ENCODE data around the gene PAX2.

Gene PAX2

GRCh38 chr10:100761191-100761590 is 15.8 kb downstream of the PAX2 start:
- 89 to 93% methylated on average over 4 to 7 of the region's 7 CpGs for WGBS, 2 experiments (ENCODE audit: insufficient coverage in 2 of 2)
- H3K4me3 ChIP-seq (ENCODE audit: extremely low read depth, insufficient read depth, low read length, poor library complexity, severe bottlenecking), result no peak overlapping the region
- H3K36me3 ChIP-seq (ENCODE audit: control insufficient read depth, insufficient read depth, low read length), result no peaks in the 10 kb centered on the region
- H3K4me1 ChIP-seq (ENCODE audit: control insufficient read depth, insufficient read depth, low read length, poor library complexity, severe bottlenecking), result no peaks in the 10 kb centered on the region
- H3K9me3 ChIP-seq (ENCODE audit: control insufficient read depth, low read length), result no peaks in the 10 kb centered on the region
- H3K27ac ChIP-seq (ENCODE audit: low read depth, low read length, severe bottlenecking), result no peak overlapping the region

GRCh38 chr10:100763043-100763747 is 17.8 kb downstream of the PAX2 start:
- Histone ChIP-seq H3K36me3 (ENCODE audit: control insufficient read depth, insufficient read depth, low read length) (no peaks in the 10 kb centered on the region), H3K4me3 (ENCODE audit: extremely low read depth, insufficient read depth, low read length, poor library complexity, severe bottlenecking) (no peak overlapping the region), H3K27ac (ENCODE audit: low read depth, low read length, severe bottlenecking) (no peak overlapping the region), H3K4me1 (ENCODE audit: control insufficient read depth, insufficient read depth, low read length, poor library complexity, severe bottlenecking) (no peaks in the 10 kb centered on the region), H3K9me3 (ENCODE audit: control insufficient read depth, low read length) (no peaks in the 10 kb centered on the region)
- WGBS, 2 experiments (ENCODE audit: insufficient coverage in 2 of 2), result 93 to 94% methylated on average over 3 to 4 of the region's 5 CpGs

GRCh38 chr10:100766693-100767421 is 21.5 kb downstream of the PAX2 start:
- WGBS, 2 experiments (ENCODE audit: insufficient coverage in 2 of 2), result 68 to 79% methylated on average over 8 to 9 of the region's 10 CpGs
- no peak overlapping the region for H3K4me3 ChIP-seq (ENCODE audit: extremely low read depth, insufficient read depth, low read length, poor library complexity, severe bottlenecking)
- no peaks in the 10 kb centered on the region for H3K4me1 ChIP-seq (ENCODE audit: control insufficient read depth, insufficient read depth, low read length, poor library complexity, severe bottlenecking)
- no peaks in the 10 kb centered on the region for H3K36me3 ChIP-seq (ENCODE audit: control insufficient read depth, insufficient read depth, low read length)
- H3K27ac ChIP-seq (ENCODE audit: low read depth, low read length, severe bottlenecking), result no peak overlapping the region
- no peaks in the 10 kb centered on the region for H3K9me3 ChIP-seq (ENCODE audit: control insufficient read depth, low read length)

- H3K36me3 ChIP-seq (ENCODE audit: control insufficient read depth, insufficient read depth, low read length), result no peaks in the 10 kb centered on the region
- 81 to 88% methylated on average over 4 to 5 of the region's 5 CpGs for WGBS, 2 experiments (ENCODE audit: insufficient coverage in 2 of 2)
- no peak overlapping the region for H3K27ac ChIP-seq (ENCODE audit: low read depth, low read length, severe bottlenecking)
- H3K4me3 ChIP-seq (ENCODE audit: extremely low read depth, insufficient read depth, low read length, poor library complexity, severe bottlenecking), result no peak overlapping the region
- no peaks in the 10 kb centered on the region for H3K9me3 ChIP-seq (ENCODE audit: control insufficient read depth, low read length)
- H3K4me1 ChIP-seq (ENCODE audit: control insufficient read depth, insufficient read depth, low read length, poor library complexity, severe bottlenecking), result no peaks in the 10 kb centered on the region
Measured at GRCh38 chr10:100767422-100767775, 22.0 kb downstream of the PAX2 start.

- H3K9me3 ChIP-seq (ENCODE audit: control insufficient read depth, low read length), result no peaks in the 10 kb centered on the region
- H3K27ac ChIP-seq (ENCODE audit: low read depth, low read length, severe bottlenecking), result no peak overlapping the region
- no CpG with 5 or more reads among the region's 2 CpGs for WGBS, 2 experiments (ENCODE audit: insufficient coverage in 2 of 2)
- no peaks in the 10 kb centered on the region for H3K36me3 ChIP-seq (ENCODE audit: control insufficient read depth, insufficient read depth, low read length)
- H3K4me1 ChIP-seq (ENCODE audit: control insufficient read depth, insufficient read depth, low read length, poor library complexity, severe bottlenecking), result no peaks in the 10 kb centered on the region
- H3K4me3 ChIP-seq (ENCODE audit: extremely low read depth, insufficient read depth, low read length, poor library complexity, severe bottlenecking), result no peak overlapping the region
Measured at GRCh38 chr10:100769481-100769880, 24.1 kb downstream of the PAX2 start.

- Histone ChIP-seq H3K9me3 (ENCODE audit: control insufficient read depth, low read length) (no peaks in the 10 kb centered on the region), H3K36me3 (ENCODE audit: control insufficient read depth, insufficient read depth, low read length) (no peaks in the 10 kb centered on the region), H3K4me1 (ENCODE audit: control insufficient read depth, insufficient read depth, low read length, poor library complexity, severe bottlenecking) (peaks cover 3% of the 10 kb centered on the region), H3K4me3 (ENCODE audit: extremely low read depth, insufficient read depth, low read length, poor library complexity, severe bottlenecking) (no peak overlapping the region), H3K27ac (ENCODE audit: low read depth, low read length, severe bottlenecking) (no peak overlapping the region)
- WGBS, 2 experiments (ENCODE audit: insufficient coverage in 2 of 2), result 68 to 91% methylated on average over 2 to 4 of the region's 4 CpGs
Measured at GRCh38 chr10:100773646-100774045, 28.3 kb downstream of the PAX2 start.

- Histone ChIP-seq H3K27ac (ENCODE audit: low read depth, low read length, severe bottlenecking) (no peak overlapping the region), H3K9me3 (ENCODE audit: control insufficient read depth, low read length) (no peaks in the 10 kb centered on the region), H3K4me1 (ENCODE audit: control insufficient read depth, insufficient read depth, low read length, poor library complexity, severe bottlenecking) (peaks cover 3% of the 10 kb centered on the region), H3K36me3 (ENCODE audit: control insufficient read depth, insufficient read depth, low read length) (no peaks in the 10 kb centered on the region), H3K4me3 (ENCODE audit: extremely low read depth, insufficient read depth, low read length, poor library complexity, severe bottlenecking) (no peak overlapping the region)
- WGBS, 2 experiments (ENCODE audit: insufficient coverage in 2 of 2), result 93 to 99% methylated on average over 3 to 5 of the region's 8 CpGs
Measured at GRCh38 chr10:100774223-100774622, 28.8 kb downstream of the PAX2 start.

GRCh38 chr10:100774876-100775275 is 29.5 kb downstream of the PAX2 start:
- WGBS, 2 experiments (ENCODE audit: insufficient coverage in 2 of 2), result 81 to 100% methylated on average over 3 of the region's 6 CpGs
- no peak overlapping the region for H3K4me3 ChIP-seq (ENCODE audit: extremely low read depth, insufficient read depth, low read length, poor library complexity, severe bottlenecking)
- H3K27ac ChIP-seq (ENCODE audit: low read depth, low read length, severe bottlenecking), result no peak overlapping the region
- H3K36me3 ChIP-seq (ENCODE audit: control insufficient read depth, insufficient read depth, low read length), result no peaks in the 10 kb centered on the region
- H3K9me3 ChIP-seq (ENCODE audit: control insufficient read depth, low read length), result no peaks in the 10 kb centered on the region
- H3K4me1 ChIP-seq (ENCODE audit: control insufficient read depth, insufficient read depth, low read length, poor library complexity, severe bottlenecking), result peaks cover 3% of the 10 kb centered on the region

- 72% methylated on average over 5 of the region's 5 CpGs; no CpG with 5 or more reads in 1 of the 2 experiments for WGBS, 2 experiments (ENCODE audit: insufficient coverage in 2 of 2)
Measured at GRCh38 chr10:100775386-100775785, 30.0 kb downstream of the PAX2 start.

GRCh38 chr10:100775871-100776270 is 30.5 kb downstream of the PAX2 start:
- Histone ChIP-seq H3K9me3 (ENCODE audit: control insufficient read depth, low read length) (no peaks in the 10 kb centered on the region), H3K36me3 (ENCODE audit: control insufficient read depth, insufficient read depth, low read length) (no peaks in the 10 kb centered on the region), H3K4me1 (ENCODE audit: control insufficient read depth, insufficient read depth, low read length, poor library complexity, severe bottlenecking) (peaks cover 3% of the 10 kb centered on the region), H3K27ac (ENCODE audit: low read depth, low read length, severe bottlenecking) (no peak overlapping the region), H3K4me3 (ENCODE audit: extremely low read depth, insufficient read depth, low read length, poor library complexity, severe bottlenecking) (no peak overlapping the region)
- 84 to 85% methylated on average over 4 of the region's 4 CpGs for WGBS, 2 experiments (ENCODE audit: insufficient coverage in 2 of 2)

More at GRCh38 chr10:100775386-100775785, 30.0 kb downstream of the PAX2 start:
- H3K9me3 ChIP-seq (ENCODE audit: control insufficient read depth, low read length), result no peaks in the 10 kb centered on the region
- no peaks in the 10 kb centered on the region for H3K36me3 ChIP-seq (ENCODE audit: control insufficient read depth, insufficient read depth, low read length)
- H3K4me1 ChIP-seq (ENCODE audit: control insufficient read depth, insufficient read depth, low read length, poor library complexity, severe bottlenecking), result peaks cover 3% of the 10 kb centered on the region
- no peak overlapping the region for H3K27ac ChIP-seq (ENCODE audit: low read depth, low read length, severe bottlenecking)
- H3K4me3 ChIP-seq (ENCODE audit: extremely low read depth, insufficient read depth, low read length, poor library complexity, severe bottlenecking), result no peak overlapping the region

GRCh38 chr10:100776671-100777070 is 31.3 kb downstream of the PAX2 start:
- Histone ChIP-seq H3K4me3 (ENCODE audit: extremely low read depth, insufficient read depth, low read length, poor library complexity, severe bottlenecking) (no peak overlapping the region), H3K36me3 (ENCODE audit: control insufficient read depth, insufficient read depth, low read length) (no peaks in the 10 kb centered on the region), H3K27ac (ENCODE audit: low read depth, low read length, severe bottlenecking) (no peak overlapping the region), H3K4me1 (ENCODE audit: control insufficient read depth, insufficient read depth, low read length, poor library complexity, severe bottlenecking) (peaks cover 3% of the 10 kb centered on the region), H3K9me3 (ENCODE audit: control insufficient read depth, low read length) (no peaks in the 10 kb centered on the region)
- WGBS, 2 experiments (ENCODE audit: insufficient coverage in 2 of 2), result no CpG with 5 or more reads among the region's 1 CpG

Measured in mesodermal cell (in vitro differentiated cells).